Endometrium (tissue), 2 donors: ENCODE results near the gene FAM210B.
"Not testable (repeated sequence)": the region's sequence is repeated elsewhere in the genome, so short reads cannot be mapped to it uniquely, and the experiment has no call there.

Experiments
- FAIRE-seq: peaks from 2 replicates; lab custom pipeline; 2012; peaks lifted over from hg19 to GRCh38; lab: Jason Lieb, UNC
- donor health status: control.
- donor health status: control.

FAM210B gene

GRCh38 chr20:56392881-56393482, 34.2 kb downstream of the FAM210B start:
- no peak for FAIRE-seq

- FAIRE-seq: no peak
These were observed 34.9 kb downstream of the FAM210B start for GRCh38 chr20:56393653-56394052.

DNA sequence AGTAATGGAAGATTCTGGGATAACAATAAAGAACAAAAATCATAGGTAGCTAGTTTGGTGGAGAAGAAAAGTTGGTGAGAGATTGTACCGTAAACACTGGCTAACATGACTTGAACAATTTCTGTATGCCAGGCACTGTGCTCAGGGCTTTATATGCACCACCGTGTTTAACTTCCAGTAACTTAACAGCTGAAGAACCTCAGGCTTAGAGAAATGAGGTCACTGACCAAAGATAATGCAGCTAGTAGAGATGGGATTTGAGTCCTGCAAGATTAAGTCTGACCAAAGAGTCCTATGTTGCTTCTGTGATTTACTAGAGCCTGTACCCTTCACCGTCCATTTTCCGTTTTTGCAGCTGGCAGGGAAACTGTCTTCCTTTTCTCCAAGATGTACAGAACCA, 36.4 kb downstream of the FAM210B start:
- no peak for FAIRE-seq

DNA sequence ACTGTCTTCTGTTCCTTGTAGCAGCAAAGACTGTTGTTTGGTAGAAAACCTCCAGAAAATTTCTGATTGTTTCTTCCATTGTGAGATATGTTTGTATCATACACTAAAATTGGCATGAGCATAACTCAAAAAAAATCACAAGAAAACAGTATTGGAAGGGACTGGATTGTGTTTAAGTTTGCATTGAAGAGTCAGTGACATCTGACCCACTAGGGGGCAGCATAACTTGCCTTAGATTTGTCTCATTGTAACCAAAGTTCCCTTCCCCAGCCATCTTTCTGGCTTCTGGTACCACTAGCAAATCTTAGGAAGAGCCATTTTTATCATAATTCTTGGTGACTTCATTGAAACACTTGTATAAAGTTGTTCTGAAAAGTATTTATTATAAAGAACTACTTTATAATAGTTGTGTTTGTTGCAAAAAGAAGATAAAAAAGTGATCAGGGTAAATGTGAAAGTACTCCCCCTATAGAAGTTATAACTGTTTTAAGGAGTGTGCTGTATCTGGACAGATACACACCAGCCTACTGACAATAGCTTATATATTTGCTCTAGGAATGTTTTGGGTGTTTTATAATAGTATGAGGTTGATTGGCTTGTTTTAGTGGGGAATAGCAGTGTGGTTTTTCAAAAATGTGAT, 41.3 kb downstream of the FAM210B start:
- no peak for FAIRE-seq

DNA sequence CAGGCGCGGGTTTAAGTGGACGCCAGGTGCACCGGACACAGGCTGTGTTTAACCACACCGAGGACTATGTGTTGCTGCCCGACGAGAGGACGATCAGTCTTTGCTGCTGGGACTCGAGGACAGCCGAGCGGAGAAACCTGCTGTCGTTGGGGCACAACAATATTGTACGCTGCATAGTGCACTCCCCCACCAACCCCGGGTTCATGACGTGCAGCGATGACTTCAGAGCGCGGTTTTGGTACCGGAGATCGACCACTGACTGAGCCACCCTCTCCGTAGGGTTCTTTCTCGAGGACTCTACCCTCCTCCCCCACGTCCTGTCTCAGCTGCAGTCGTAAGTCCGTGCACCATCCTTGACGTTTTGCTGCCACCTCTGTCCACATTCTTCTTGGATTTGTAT, 44.7 kb downstream of the FAM210B start:
- FAIRE-seq: no peak

GRCh38 chr20:56405356-56405755, 46.6 kb downstream of the FAM210B start:
- not testable (repeated sequence) for FAIRE-seq

DNA sequence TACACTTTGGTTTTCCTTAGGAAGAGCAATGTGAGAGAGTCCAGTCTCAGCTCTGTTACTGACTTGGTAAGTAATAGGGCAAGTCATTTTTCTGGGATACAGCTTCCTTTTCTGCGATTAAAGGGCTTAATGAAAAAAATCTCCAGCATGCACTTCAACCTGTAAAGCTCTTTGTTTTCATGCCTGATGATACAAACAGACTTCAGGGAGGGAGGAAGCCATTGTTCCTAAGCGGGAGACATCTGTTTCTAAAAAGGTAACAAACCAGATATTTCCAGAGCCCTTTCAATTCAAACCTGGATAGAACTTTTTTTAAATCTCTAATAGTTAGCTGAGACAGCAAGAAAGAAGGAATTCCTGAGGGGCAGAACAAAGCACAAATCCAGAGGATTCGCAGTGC, 48.1 kb downstream of the FAM210B start:
- FAIRE-seq: no peak

DNA sequence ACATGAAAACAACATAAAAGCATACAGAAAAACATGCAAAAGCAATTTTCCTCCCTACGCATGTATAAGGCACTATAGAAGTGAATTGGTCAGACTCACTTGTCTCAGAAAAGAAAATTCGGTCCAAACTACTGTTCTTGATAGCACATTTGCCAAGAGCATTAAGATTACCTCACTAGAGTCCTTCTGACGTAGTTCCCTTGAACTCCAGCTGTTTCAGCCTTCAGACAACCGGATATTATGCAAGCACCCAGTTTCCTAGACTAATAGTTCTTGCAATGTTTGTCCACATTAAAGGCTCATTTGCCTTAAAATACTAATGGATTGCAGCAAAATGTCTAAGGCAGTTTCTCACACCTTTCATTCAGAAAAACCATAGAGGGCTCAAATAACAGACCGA, 50.7 kb downstream of the FAM210B start:
- FAIRE-seq: no peak

DNA sequence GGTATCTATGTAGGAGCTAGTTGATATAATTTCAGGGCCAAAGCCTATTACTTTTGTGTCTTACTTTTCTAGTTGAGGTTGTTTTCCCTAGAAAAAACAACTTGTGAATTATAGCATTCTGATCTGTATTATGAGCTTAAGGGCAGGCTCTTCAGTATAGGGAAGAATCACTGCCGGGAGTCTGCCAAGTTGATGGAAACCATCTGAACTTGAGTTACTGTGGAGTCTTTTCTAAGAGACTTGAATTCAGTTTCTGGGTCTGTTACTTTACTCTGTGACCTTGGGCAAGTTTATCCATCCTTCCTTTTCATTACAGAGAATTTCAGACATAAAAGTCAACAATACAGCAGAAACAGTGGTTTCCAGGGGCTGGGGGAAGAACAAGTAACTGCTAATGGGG, 51.2 kb downstream of the FAM210B start:
- FAIRE-seq: no peak

GRCh38 chr20:56411287-56411686, 52.5 kb downstream of the FAM210B start:
- FAIRE-seq: not testable (repeated sequence)

GRCh38 chr20:56411759-56412472, 53.1 kb downstream of the FAM210B start, which contains the start of gene CASS4:
Gene CASS4, plus strand, starts transcription at chr20:56412260. Its CDS starts 199 bp downstream, at chr20:56412459.
- no peak for FAIRE-seq

DNA sequence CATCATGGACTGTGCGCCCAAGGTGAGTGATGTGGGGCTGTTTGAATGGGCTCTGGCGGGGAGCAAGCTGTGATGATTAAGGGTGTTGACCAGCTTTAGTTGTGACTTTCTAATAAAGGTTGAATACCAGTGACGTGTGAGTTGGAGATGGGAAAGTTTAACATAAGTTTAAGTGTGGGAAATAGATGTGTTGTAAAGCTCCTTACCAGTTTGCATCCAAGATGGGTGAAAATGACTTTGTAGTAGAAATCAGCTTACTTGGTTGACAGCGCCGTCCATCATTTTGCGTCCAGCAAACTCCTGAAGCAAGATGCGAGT, 53.7 kb downstream of the FAM210B start:
- FAIRE-seq: no peak

- FAIRE-seq: no peak
These were observed 54.2 kb downstream of the FAM210B start for GRCh38 chr20:56412949-56413348.

DNA sequence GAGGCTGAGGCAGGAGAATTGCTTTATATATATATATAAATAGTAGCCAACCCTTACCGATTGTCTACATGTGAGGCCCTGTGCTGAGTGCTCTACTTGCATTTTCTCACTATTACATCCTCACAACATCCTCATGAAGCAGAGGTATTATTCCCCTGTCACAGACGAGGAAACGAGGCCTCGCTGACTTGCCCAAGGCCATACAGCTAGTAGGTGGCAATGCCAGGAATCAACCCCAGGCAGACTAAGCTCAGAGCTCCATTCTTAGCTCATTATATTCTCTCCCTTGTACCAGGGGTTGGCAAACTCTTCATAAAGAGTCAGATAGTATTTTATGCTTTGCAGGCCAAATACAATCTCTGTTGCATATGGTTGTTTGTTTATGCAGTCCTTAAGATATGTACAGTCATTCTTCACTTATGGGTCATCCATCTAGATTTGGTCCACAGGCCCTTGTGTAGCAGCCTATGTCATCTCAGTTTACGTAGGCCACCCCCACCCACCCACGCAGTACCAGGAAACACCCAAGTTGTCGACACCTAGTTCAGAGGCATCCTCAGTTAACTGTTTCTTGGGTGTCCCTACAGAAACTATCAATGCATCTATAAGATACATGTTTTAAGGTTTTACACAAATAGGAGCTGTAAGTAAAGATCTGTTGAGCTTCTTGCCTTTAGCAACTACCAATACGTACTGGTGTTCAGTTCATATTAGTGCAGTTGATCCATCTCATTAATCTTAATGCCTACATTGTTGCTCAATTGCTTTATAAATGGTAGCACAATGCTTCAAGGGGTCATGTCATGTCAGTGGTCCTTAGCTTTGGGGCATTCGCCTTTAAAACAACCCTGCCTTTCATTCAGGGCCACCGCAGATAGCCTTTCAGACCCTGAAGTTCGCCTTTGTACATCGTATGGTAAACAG, 56.3 kb downstream of the FAM210B start:
- FAIRE-seq: no peak

GRCh38 chr20:56417402-56417801, 58.6 kb downstream of the FAM210B start:
- FAIRE-seq: no peak

DNA sequence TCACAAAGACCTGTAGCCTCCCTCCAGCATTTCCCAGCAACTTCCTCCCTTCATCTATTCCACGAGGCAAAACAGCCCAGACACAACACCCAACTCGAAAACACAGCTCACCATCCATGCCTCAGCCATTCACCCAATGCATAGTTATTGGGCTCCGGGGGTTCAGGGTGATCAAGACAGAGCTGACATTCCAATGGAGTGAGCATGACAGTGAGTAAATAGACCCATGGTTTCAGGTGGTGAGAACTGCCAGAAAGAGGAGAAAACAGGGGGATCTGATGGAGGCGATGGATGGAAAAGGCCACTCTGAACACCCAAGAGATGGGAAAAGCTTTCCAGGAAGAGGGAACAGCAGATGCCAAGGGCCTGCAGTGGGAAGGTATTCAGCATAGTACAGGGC, 59.1 kb downstream of the FAM210B start:
- FAIRE-seq: no peak
